HG03135 (cell line): Measurements from ENCODE around the gene RAB33A.

Experiments
- ATAC-seq: cut with Tn5 transposase; IDR thresholded peaks from one replicate; pipeline ENCODE4 v1.9.1; 2021; ENCODE audit warnings: mild to moderate bottlenecking, moderate library complexity; ENCODE audit not compliant: unreplicated experiment

RAB33A gene

GRCh38 chrX:130172127-130172845 is 524 bp downstream of the RAB33A start:
- ATAC-seq = no peak

GRCh38 chrX:130173190-130173895 is 1.6 kb downstream of the RAB33A start:
- ATAC-seq = peak; percentile 29

GRCh38 chrX:130174045-130174704 is 2.4 kb downstream of the RAB33A start:
- ATAC-seq = no peak

GRCh38 chrX:130174937-130175336 is 3.2 kb downstream of the RAB33A start:
- ATAC-seq = no peak

DNA sequence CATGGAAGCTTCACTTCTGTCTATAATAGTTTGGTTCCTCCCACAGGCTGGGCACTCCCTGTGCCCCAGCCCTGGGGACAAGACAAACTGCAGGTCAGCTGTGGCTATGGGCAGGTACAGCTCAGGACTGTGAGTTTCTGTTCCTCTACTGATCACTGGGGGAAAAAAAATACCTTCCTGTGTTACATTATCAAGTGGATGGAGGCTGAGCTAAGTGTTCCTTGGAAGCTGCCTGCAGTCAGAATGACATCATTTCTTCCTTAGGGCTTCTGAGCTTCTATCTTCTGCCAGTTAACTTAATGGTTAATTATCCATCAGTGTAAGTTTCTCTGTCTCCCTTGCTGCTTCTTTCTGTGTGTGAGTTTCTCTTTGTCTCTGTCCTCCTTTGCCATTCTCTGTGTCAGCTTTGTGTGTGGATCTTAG is 4.6 kb downstream of the RAB33A start:
- peak; percentile 86 for ATAC-seq

DNA sequence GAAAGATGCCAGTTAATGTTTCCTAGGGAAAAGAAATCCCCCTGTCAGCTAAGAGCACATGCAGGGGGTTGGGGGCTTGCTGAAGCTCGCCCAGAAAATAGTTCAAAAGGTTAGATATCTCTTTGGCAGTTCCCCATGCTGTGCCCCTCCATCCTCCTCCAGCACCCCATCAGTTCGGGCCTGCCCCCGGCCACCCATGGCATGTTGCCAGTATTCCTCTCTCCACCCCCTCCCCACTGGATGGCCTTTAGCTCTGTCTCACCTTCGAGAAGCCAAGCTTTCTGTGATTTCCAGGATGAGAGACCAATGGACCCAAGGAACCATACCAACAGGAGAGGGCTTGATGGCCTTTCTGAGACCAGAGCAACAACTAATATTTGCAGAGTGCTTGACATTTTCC is 5.2 kb downstream of the RAB33A start:
- no peak for ATAC-seq

- ATAC-seq = no peak
Observed at GRCh38 chrX:130179170-130179569, 7.4 kb downstream of the RAB33A start.

- no peak for ATAC-seq
Observed at GRCh38 chrX:130179579-130180215, 7.9 kb downstream of the RAB33A start.

- no peak for ATAC-seq
Observed at GRCh38 chrX:130184168-130184567, 12.4 kb downstream of the RAB33A start.

GRCh38 chrX:130184857-130185256 is 13.1 kb downstream of the RAB33A start:
- no peak for ATAC-seq

DNA sequence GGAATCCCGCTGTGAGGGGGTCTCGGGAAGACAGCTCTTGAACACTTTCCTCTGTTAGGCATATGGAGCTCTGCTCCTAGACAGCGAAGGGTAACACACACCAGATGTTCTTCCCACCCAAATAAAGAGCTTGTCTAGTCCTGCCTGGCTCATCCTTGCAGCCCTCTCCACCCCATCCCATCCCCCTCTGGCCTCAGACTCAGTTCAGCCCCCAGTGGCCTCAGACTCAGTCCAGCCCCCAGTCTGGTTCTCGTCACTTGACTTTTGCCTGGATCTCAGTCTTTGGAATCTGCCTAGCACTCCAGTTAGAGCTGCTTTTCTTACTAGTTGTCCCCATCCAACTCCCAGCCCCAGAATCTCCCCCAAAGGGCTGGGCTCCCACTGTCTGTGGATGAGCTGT is 14.9 kb downstream of the RAB33A start:
- no peak for ATAC-seq

DNA sequence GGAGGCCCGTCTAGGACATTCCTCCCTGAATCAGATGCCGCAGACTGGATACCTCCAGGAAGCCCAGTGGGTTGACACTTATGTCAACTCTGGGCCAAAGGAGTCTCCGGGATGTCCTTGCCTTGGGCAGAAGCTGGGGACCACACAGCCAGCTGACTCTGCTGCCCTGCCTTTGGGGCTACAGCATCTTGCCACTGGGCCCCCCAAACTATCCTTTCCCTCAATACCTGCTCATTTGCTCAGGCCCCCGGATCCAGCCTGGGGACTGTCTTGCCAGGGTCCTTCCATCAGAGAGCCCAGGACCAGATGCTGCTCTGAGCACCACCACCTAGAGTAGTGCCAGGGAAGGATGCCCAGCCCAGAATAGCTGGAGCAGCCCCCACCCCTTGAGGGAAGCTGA is 19.0 kb downstream of the RAB33A start:
- ATAC-seq = no peak

- ATAC-seq = no peak
Observed at GRCh38 chrX:130196466-130196865, 24.7 kb downstream of the RAB33A start.

- no peak for ATAC-seq
Observed at GRCh38 chrX:130197464-130197863, 25.7 kb downstream of the RAB33A start.

GRCh38 chrX:130204647-130205046 is 32.9 kb downstream of the RAB33A start:
- ATAC-seq = no peak

DNA sequence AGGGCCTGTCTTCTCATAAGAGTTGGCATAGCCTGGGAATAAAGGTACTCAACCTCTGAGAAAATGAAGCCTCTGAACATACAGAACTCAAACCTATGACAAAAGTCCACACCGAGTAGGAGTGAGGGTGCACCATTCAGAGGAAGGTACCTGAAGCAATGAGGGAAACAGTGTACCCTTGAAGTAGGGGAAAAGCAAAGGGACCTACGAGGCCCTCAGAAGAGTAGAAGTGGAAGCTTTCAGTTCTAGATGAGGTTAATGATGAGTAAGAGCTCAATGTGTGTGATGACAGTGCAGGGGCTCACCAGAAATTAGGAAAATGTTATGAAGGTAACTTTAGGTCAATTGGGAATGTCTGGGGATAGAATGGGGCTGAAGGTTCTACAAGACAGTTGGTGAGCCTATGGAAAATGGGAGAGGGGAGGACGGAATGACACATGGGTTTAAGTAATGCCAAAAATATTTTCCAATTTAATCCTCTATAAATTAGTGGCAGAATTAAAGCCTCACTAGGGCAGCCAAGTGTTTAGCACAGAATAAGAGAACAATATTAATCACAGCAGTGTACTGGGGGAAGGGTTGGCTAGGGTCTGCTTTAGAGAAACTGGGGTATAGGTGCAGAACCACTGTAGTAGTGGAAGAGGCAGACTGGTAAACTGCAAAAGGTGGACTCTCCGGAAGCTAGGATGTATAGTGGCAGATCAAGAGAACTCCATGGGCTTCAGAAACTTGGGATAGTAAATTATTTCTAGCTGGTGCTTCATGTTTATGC is 39.8 kb downstream of the RAB33A start:
- no peak for ATAC-seq

- ATAC-seq = no peak
Observed at GRCh38 chrX:130212371-130212770, 40.6 kb downstream of the RAB33A start.

DNA sequence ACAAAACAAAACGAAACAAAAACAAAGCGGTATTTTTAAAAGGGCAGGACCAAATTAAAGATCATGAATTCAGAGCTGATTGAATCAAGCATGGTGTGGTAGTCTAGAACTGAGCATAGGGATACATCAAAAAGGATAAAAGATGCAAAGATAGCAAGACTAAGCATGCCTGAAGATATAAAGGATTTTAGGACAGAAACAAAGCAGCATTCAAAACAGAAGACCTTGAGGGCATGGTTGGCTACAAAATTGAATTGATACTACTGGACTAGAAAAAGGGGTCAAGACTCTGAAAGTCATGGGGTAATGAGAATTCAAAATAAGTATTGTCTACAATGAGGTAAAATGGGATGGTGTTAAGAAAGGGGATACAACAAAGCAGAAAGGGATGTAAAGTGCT is 41.6 kb downstream of the RAB33A start:
- no peak for ATAC-seq

GRCh38 chrX:130216320-130216719 is 44.6 kb downstream of the RAB33A start:
- no peak for ATAC-seq

GRCh38 chrX:130224810-130225209 is 53.0 kb downstream of the RAB33A start:
- ATAC-seq = no peak

DNA sequence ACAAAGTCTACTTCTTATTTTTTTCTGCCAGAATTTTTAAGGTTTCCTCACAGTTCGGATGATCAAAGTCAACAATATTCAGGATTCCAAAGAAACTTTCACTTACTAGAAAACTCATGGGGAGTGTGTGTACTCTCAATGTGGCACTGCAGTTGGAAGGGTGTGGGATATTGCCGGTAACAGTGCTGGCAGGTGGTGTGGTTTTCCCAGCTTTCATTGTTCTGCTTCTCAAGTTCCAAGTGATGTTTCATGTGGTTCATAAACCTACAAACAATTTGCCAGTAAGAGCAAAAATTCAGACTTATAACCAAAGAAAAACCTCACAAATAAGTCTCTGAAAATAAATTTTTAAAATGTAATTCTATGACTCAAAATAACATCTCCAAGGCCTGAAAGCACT is 57.1 kb downstream of the RAB33A start:
- ATAC-seq = no peak
